Measurements from ENCODE around the gene FPGS. TPM values are rescaled to one million over a fixed set of nuclear protein-coding genes. Genes with fewer than 3 reads are reported as not detected.
A peak's percentile ranks its signal among the peaks of the same experiment; 100 is the strongest.

Gene FPGS
- total RNA-seq, 1 donor from 2014 or later, result 61.4 TPM

GRCh38 chr9:127862075-127863011 lies 59.7 kb downstream of the FPGS start:
- no peak overlapping the region for H3K4me3 Mint-ChIP-seq

GRCh38 chr9:127863191-127863621 lies 60.5 kb downstream of the FPGS start:
- no peak overlapping the region for H3K27ac Mint-ChIP-seq
- H3K4me3 Mint-ChIP-seq, result no peak overlapping the region
- DNase-seq (ENCODE audit: low spot score in 2 of 2, unreplicated experiment in 2 of 2), result no peak
- H3K36me3 Mint-ChIP-seq, result peaks cover 1% of the 10 kb centered on the region
- peaks cover 18% of the 10 kb centered on the region for H3K4me1 Mint-ChIP-seq
- H3K9me3 Mint-ChIP-seq, result no peaks in the 10 kb centered on the region
- no peak for TF ChIP-seq CTCF (IDR thresholded peaks at IDR 0.05; ENCODE audit: unreplicated experiment)
- no peaks in the 10 kb centered on the region for H3K27me3 Mint-ChIP-seq (ENCODE audit: low read depth)

More at GRCh38 chr9:127862075-127863011, 59.7 kb downstream of the FPGS start:
- Mint-ChIP-seq H3K9me3 (no peaks in the 10 kb centered on the region), H3K27me3 (ENCODE audit: low read depth) (no peaks in the 10 kb centered on the region), H3K36me3 (peaks cover 1% of the 10 kb centered on the region), H3K27ac (peak overlapping the region; percentile 53), H3K4me1 (peaks cover 22% of the 10 kb centered on the region)
- TF ChIP-seq CTCF (IDR thresholded peaks at IDR 0.05; ENCODE audit: unreplicated experiment), result no peak
- DNase-seq (ENCODE audit: low spot score in 2 of 2, unreplicated experiment in 2 of 2), result no peak

Small RNA genes within 50 kb of the gene (microRNA-seq; reads per million reads assigned to microRNA genes)
- gene MIR2861 (not detected), gene MIR3960 (not detected)

Other genes with a start within 250 kb of the FPGS start
- gene STXBP1, start 190.6 kb upstream of the FPGS start, total RNA-seq, result 94.9 to 112 TPM (median 105 TPM) in 3 replicates
- 0.34 to 0.49 TPM (median 0.41 TPM) in 3 replicates for gene CFAP157, start 95.9 kb upstream of the FPGS start, total RNA-seq
- gene PTRH1, start 87.2 kb upstream of the FPGS start, total RNA-seq, result 9.4 to 10.3 TPM (median 9.5 TPM) in 3 replicates
- gene TTC16, start 86.8 kb upstream of the FPGS start, total RNA-seq, result 0.07 TPM in 1 of 3 replicates, not detected in the others
- 14.0 to 17.3 TPM (median 15.9 TPM) in 3 replicates for gene TOR2A, start 67.6 kb upstream of the FPGS start, total RNA-seq
- gene SH2D3C, start 24.2 kb upstream of the FPGS start, total RNA-seq, result 3.4 to 3.9 TPM (median 3.7 TPM) in 3 replicates
- gene CDK9, start 16.8 kb upstream of the FPGS start, total RNA-seq, result 110 to 120 TPM (median 112 TPM) in 3 replicates
- gene ENG, start 51.8 kb downstream of the FPGS start, total RNA-seq, result 7.3 to 8.5 TPM (median 8.1 TPM) in 3 replicates
- gene AK1, start 74.8 kb downstream of the FPGS start, total RNA-seq, result 34.4 to 39.4 TPM (median 38.5 TPM) in 3 replicates
- 34.2 to 37.5 TPM (median 36.2 TPM) in 3 replicates for gene ST6GALNAC6, start 96.7 kb downstream of the FPGS start, total RNA-seq
- 14.5 to 16.1 TPM (median 15.8 TPM) in 3 replicates for gene ST6GALNAC4, start 114.2 kb downstream of the FPGS start, total RNA-seq
- gene PIP5KL1, start 127.9 kb downstream of the FPGS start, total RNA-seq, result 7.6 to 9.0 TPM (median 8.2 TPM) in 3 replicates
- 36.8 to 37.5 TPM (median 36.9 TPM) in 3 replicates for gene DPM2, start 135.0 kb downstream of the FPGS start, total RNA-seq
- gene EEIG1, start 178.1 kb downstream of the FPGS start, total RNA-seq, result 62.8 to 68.8 TPM (median 67.4 TPM) in 3 replicates